Liver (tissue), 9 donors: Measurements from ENCODE around the gene MYBPH. TPM values are rescaled to one million over a fixed set of nuclear protein-coding genes. Genes with fewer than 3 reads are reported as not detected.

ENCODE experiments used
- DNase-seq: peaks from one replicate; pipeline ENCODE4 v3.0.0-alpha.2; 2017; ENCODE audit warnings: low spot score
- H3K27ac ChIP-seq, 2 donors: one replicate each; pipeline ENCODE4 v1.7.0; 2013; ENCODE audit warnings: inconsistent platforms in 2 of 2, low read length in 2 of 2, control low read depth in 1 of 2, low read depth in 1 of 2, mild to moderate bottlenecking in 1 of 2
- H3K27me3 ChIP-seq, 4 donors: one replicate each; pipeline versions ENCODE4 v1.6.1 to v1.7.0; 2013; ENCODE audit warnings: low read length in 3 of 4, inconsistent platforms in 1 of 4, mild to moderate bottlenecking in 1 of 4, moderate library complexity in 1 of 4; ENCODE audit not compliant: control insufficient read depth in 4 of 4, insufficient read depth in 4 of 4
- H3K36me3 ChIP-seq, 4 donors: one replicate each; pipeline versions ENCODE4 v1.6.1 to v1.7.0; 2013; ENCODE audit warnings: low read length in 3 of 4, mild to moderate bottlenecking in 3 of 4, low read depth in 1 of 4, moderate library complexity in 1 of 4; ENCODE audit not compliant: control insufficient read depth in 4 of 4, insufficient read depth in 3 of 4
- H3K4me1 ChIP-seq, 4 donors: one replicate each; pipeline versions ENCODE4 v1.6.1 to v1.7.0; 2013; ENCODE audit warnings: low read length in 3 of 4, mild to moderate bottlenecking in 3 of 4, moderate library complexity in 1 of 4; ENCODE audit not compliant: control insufficient read depth in 4 of 4, insufficient read depth in 4 of 4
- H3K4me3 ChIP-seq, 3 donors: one replicate each; pipeline versions ENCODE4 v1.6.1 to v1.7.0; 2013; ENCODE audit warnings: low read length in 3 of 3, control low read depth in 1 of 3, low read depth in 1 of 3, mild to moderate bottlenecking in 1 of 3
- H3K9ac ChIP-seq, 2 donors: one replicate each; pipeline ENCODE4 v1.7.0; 2013; ENCODE audit warnings: low read length in 2 of 2, mild to moderate bottlenecking in 2 of 2, moderate library complexity in 2 of 2, control low read depth in 1 of 2, low read depth in 1 of 2
- H3K9me3 ChIP-seq, 4 donors: one replicate each; pipeline versions ENCODE4 v1.6.1 to v1.7.0; 2013; ENCODE audit warnings: low read length in 3 of 4; ENCODE audit not compliant: control insufficient read depth in 4 of 4
- ATF3 ChIP-seq: IDR thresholded peaks from 2 replicates; pipeline ENCODE4 v1.6.1; 2016; ENCODE audit warnings: antibody characterized with exemption
- CTCF ChIP-seq: fragments of 150-350 bp; IDR thresholded peaks from 2 replicates; pipeline ENCODE4 v1.5.1; 2017; ENCODE audit warnings: improper control_type of control experiment, low read depth, low read length; ENCODE audit not compliant: missing input control
- EGR1 ChIP-seq, 2 donors: IDR thresholded peaks; 2 replicates each; pipeline ENCODE4 v1.6.1; 2016 to 2018; ENCODE audit warnings: antibody characterized with exemption in 2 of 2, low read depth in 2 of 2
- FOXA1 ChIP-seq: IDR thresholded peaks from 2 replicates; pipeline ENCODE4 v1.6.1; 2016; ENCODE audit warnings: antibody characterized with exemption
- FOXA2 ChIP-seq: IDR thresholded peaks from 2 replicates; pipeline ENCODE4 v1.6.1; 2016; ENCODE audit warnings: antibody characterized with exemption
- GABPA ChIP-seq, 2 donors: IDR thresholded peaks in 1 of 2; conservative IDR thresholded peaks in 1 of 2; 2 replicates each; pipeline ENCODE4 v1.6.1; 2016; ENCODE audit warnings: antibody characterized with exemption in 2 of 2, mild to moderate bottlenecking in 1 of 2, moderate library complexity in 1 of 2
- HNF4A ChIP-seq, 2 donors: conservative IDR thresholded peaks; 2 replicates each; pipeline ENCODE4 v1.6.1; 2016; ENCODE audit warnings: antibody characterized with exemption in 2 of 2, mild to moderate bottlenecking in 2 of 2
- HNF4G ChIP-seq: IDR thresholded peaks from 2 replicates; pipeline ENCODE4 v1.6.1; 2016; ENCODE audit warnings: antibody characterized with exemption
- JUND ChIP-seq, 2 donors: IDR thresholded peaks; 2 replicates each; pipeline ENCODE4 v1.6.1; 2016; ENCODE audit warnings: antibody characterized with exemption in 2 of 2
- MAX ChIP-seq: IDR thresholded peaks from 2 replicates; pipeline ENCODE4 v1.6.1; 2016; ENCODE audit warnings: antibody characterized with exemption
- NR2F2 ChIP-seq: IDR thresholded peaks from 2 replicates; pipeline ENCODE4 v1.6.1; 2016; ENCODE audit warnings: antibody characterized with exemption
- RAD21 ChIP-seq, 2 donors: IDR thresholded peaks; 2 replicates each; pipeline ENCODE4 v1.6.1; 2016; ENCODE audit warnings: antibody characterized with exemption in 2 of 2, mild to moderate bottlenecking in 2 of 2
- REST ChIP-seq: IDR thresholded peaks from 2 replicates; pipeline ENCODE4 v1.6.1; 2016; ENCODE audit warnings: antibody characterized with exemption, mild to moderate bottlenecking
- RXRA ChIP-seq, 2 donors: IDR thresholded peaks; 2 replicates each; pipeline ENCODE4 v1.6.1; 2017 to 2018; ENCODE audit warnings: antibody characterized with exemption in 2 of 2, mild to moderate bottlenecking in 1 of 2
- SP1 ChIP-seq: IDR thresholded peaks from 2 replicates; pipeline ENCODE4 v1.6.1; 2018; ENCODE audit warnings: antibody characterized with exemption, mild to moderate bottlenecking
- TAF1 ChIP-seq: conservative IDR thresholded peaks from 2 replicates; pipeline ENCODE4 v1.6.1; 2016; ENCODE audit warnings: antibody characterized with exemption, mild to moderate bottlenecking
- YY1 ChIP-seq: IDR thresholded peaks from 2 replicates; pipeline ENCODE4 v1.6.1; 2016; ENCODE audit warnings: antibody characterized with exemption, mild to moderate bottlenecking
- ZBTB33 ChIP-seq: IDR thresholded peaks from 2 replicates; pipeline ENCODE4 v1.6.1; 2016; ENCODE audit warnings: antibody characterized with exemption
- WGBS: extraction: QIAGEN DNeasy Blood & Tissue Kit; methylation state at CpG from one replicate; pipeline ENCODE4 v1.1.7; 2013; 5-methylcytosine and 5-hydroxymethylcytosine counted together
- polyA plus RNA-seq, 2 donors: library from polyadenylated mRNA; stranded (reverse) in 1 of 2; unstranded in 1 of 2; fragments of 200-250 nt in 1 of 2; fragments of >200 nt in 1 of 2; fragmentation: Nextera tagmentation in 1 of 2; extraction: Ambion mirVana in 1 of 2; gene quantifications; one replicate each; pipeline versions ENCODE4 v1.2.1 to v1.2.3, GENCODE V29; 2013 to 2015
- total RNA-seq, 2 donors: library from RNA; depleted of rRNA; stranded (reverse); fragments of >200 nt; gene quantifications; one replicate each; pipeline ENCODE4 v1.2.3, GENCODE V29; 2014
- donor health status: healthy.
- donor health status: healthy.
- donor health status: healthy.
- donor health status: healthy.
- donor health status: healthy.

The MYBPH gene
- total and polyA plus RNA-seq, 4 donors: 0.09 TPM; not detected in 3

GRCh38 chr1:203129501-203130231, 46.0 kb downstream of the MYBPH start:
- H3K4me1 ChIP-seq: peaks cover 5 to 28% (median 9%) of the 10 kb centered on the region in 4 donors
- DNase-seq: peak; percentile 21
- no peak for TF ChIP-seq TAF1
- TF ChIP-seq HNF4A (conservative IDR thresholded peaks at IDR 0.05): no peak
- TF ChIP-seq CTCF: no peak
- no peak for TF ChIP-seq FOXA1
- TF ChIP-seq GABPA (IDR thresholded peaks at IDR 0.05 in 1 of 2, conservative IDR thresholded peaks at IDR 0.05 in 1 of 2): no peak
- TF ChIP-seq ZBTB33: no peak
- no peak for TF ChIP-seq ATF3
- TF ChIP-seq RXRA (IDR thresholded peaks at IDR 0.05): no peak
- TF ChIP-seq FOXA2: no peak
- TF ChIP-seq SP1: no peak
- no peak for TF ChIP-seq REST
- TF ChIP-seq RAD21 (IDR thresholded peaks at IDR 0.05): no peak
- TF ChIP-seq EGR1 (IDR thresholded peaks at IDR 0.05; ENCODE audit: low read depth in 2 of 2): no peak
- no peak for TF ChIP-seq NR2F2
- TF ChIP-seq HNF4G: no peak
- TF ChIP-seq JUND (IDR thresholded peaks at IDR 0.05): no peak
- no peak for TF ChIP-seq MAX
- no peak for TF ChIP-seq YY1
- no peak overlapping the region for H3K4me3 ChIP-seq
- no peaks in the 10 kb centered on the region for H3K27me3 ChIP-seq
- H3K9ac ChIP-seq: no peak overlapping the region
- no peaks in the 10 kb centered on the region for H3K9me3 ChIP-seq
- H3K36me3 ChIP-seq: no peaks in the 10 kb centered on the region
- WGBS: 61% methylated on average over 7 of the region's 7 CpGs
- H3K27ac ChIP-seq: no peak overlapping the region
